IMR-90 (cell line): ENCODE data around the gene PDZRN3. TPM values are rescaled to one million over a fixed set of nuclear protein-coding genes. Genes with fewer than 3 reads are reported as not detected.

ENCODE experiments used
- ATAC-seq: fragments of 200-7000 bp; cut with Tn5 transposase; 2 replicates; pipeline ENCODE4 v1.9.1; 2020; ENCODE audit warnings: low read depth, mild to moderate bottlenecking, moderate library complexity
- BruUV-seq: library from RNA; stranded (reverse); fragments of 400-500 nt; replicated peaks from 2 replicates; lab custom pipeline; 2021; lab: Mats Ljungman, UMichigan
- CTCF ChIA-PET: fragments of 300-600 bp; formaldehyde crosslinking; extraction: SDS; loops from one replicate; lab custom pipeline; 2021; ENCODE audit warnings: antibody characterized with exemption; lab: Yijun Ruan, JAX
- POLR2A ChIA-PET: fragments of 300-600 bp; sonication (Branson Sonifier 250); formaldehyde crosslinking; loops from one replicate; lab custom pipeline; 2022; ENCODE audit warnings: antibody characterized with exemption; ENCODE audit not compliant: unreplicated experiment; lab: Charles Lee
- DNase-seq: peaks from one replicate; pipeline ENCODE4 v3.0.0; 2013
- H2AFZ ChIP-seq: replicated peaks from 2 replicates; pipeline ENCODE3; 2013; ENCODE audit warnings: low read length, mild to moderate bottlenecking; ENCODE audit not compliant: poor library complexity
- H2AK5ac ChIP-seq: 2 replicates; pipeline ENCODE4 v1.6.1; 2013; ENCODE audit warnings: low read depth, low read length, inconsistent platforms
- H2AK9ac ChIP-seq: replicated peaks from 2 replicates; pipeline ENCODE3; 2013; ENCODE audit warnings: mild to moderate bottlenecking, low read depth, low read length, moderate library complexity; ENCODE audit not compliant: poor library complexity
- H2BK120ac ChIP-seq: 2 replicates; pipeline ENCODE4 v1.6.1; 2013; ENCODE audit warnings: low read depth, low read length, inconsistent platforms
- H2BK15ac ChIP-seq: 3 replicates; pipeline ENCODE4 v1.6.1; 2013; ENCODE audit warnings: low read depth, low read length, inconsistent platforms
- H2BK20ac ChIP-seq: 2 replicates; pipeline ENCODE4 v1.6.1; 2013; ENCODE audit warnings: low read depth, mild to moderate bottlenecking, inconsistent platforms, low read length, moderate library complexity
- H2BK5ac ChIP-seq: 2 replicates; pipeline ENCODE4 v1.6.1; 2013; ENCODE audit warnings: mild to moderate bottlenecking, low read depth, low read length, inconsistent platforms; ENCODE audit not compliant: poor library complexity, severe bottlenecking
- H3K14ac ChIP-seq: replicated peaks from 2 replicates; pipeline ENCODE4 v1.6.1; 2013; ENCODE audit warnings: low read depth, low read length, inconsistent platforms
- H3K18ac ChIP-seq: 2 replicates; pipeline ENCODE4 v1.6.1; 2013; ENCODE audit warnings: low read depth, low read length, control low read depth
- H3K23ac ChIP-seq: 2 replicates; pipeline ENCODE4 v1.6.1; 2013; ENCODE audit warnings: low read depth, low read length, inconsistent platforms
- H3K27ac ChIP-seq: 2 replicates; pipeline ENCODE4 v1.5.1; 2013; ENCODE audit warnings: mild to moderate bottlenecking, control low read depth, low read length; ENCODE audit not compliant: insufficient read depth
- H3K27me3 ChIP-seq: 2 replicates; pipeline ENCODE4 v1.6.1; 2013; ENCODE audit warnings: low read length; ENCODE audit not compliant: control insufficient read depth, insufficient read depth
- H3K36me3 ChIP-seq: 2 replicates; pipeline ENCODE4 v1.6.1; 2013; ENCODE audit warnings: low read length, mixed read lengths; ENCODE audit not compliant: control insufficient read depth, insufficient read depth
- H3K4ac ChIP-seq: 2 replicates; pipeline ENCODE4 v1.6.1; 2013; ENCODE audit warnings: low read depth, low read length, inconsistent platforms
- H3K4me1 ChIP-seq: 2 replicates; pipeline ENCODE4 v1.6.1; 2013; ENCODE audit warnings: low read length, mixed read lengths; ENCODE audit not compliant: control insufficient read depth, insufficient read depth
- H3K4me2 ChIP-seq: 2 replicates; pipeline ENCODE4 v1.6.1; 2013; ENCODE audit warnings: low read depth, mild to moderate bottlenecking, control low read depth, low read length, moderate library complexity
- H3K4me3 ChIP-seq: 2 replicates; pipeline ENCODE4 v1.5.1; 2013; ENCODE audit warnings: low read depth, mild to moderate bottlenecking, control low read depth, low read length, moderate library complexity; ENCODE audit not compliant: insufficient read depth
- H3K56ac ChIP-seq: 2 replicates; pipeline ENCODE4 v1.6.1; 2013; ENCODE audit warnings: low read length, inconsistent platforms; ENCODE audit not compliant: insufficient read depth; ENCODE audit errors: extremely low read depth
- H3K79me1 ChIP-seq, 2 experiments: 2 replicates each; pipeline ENCODE4 v1.6.1; 2013; ENCODE audit warnings: low read length in 2 of 2, inconsistent platforms in 1 of 2, low read depth in 1 of 2
- H3K9ac ChIP-seq: 2 replicates; pipeline ENCODE4 v1.6.1; 2013; ENCODE audit warnings: low read depth, low read length, control low read depth
- H3K9me1 ChIP-seq: 2 replicates; pipeline ENCODE4 v1.6.1; 2013; ENCODE audit warnings: low read length, inconsistent platforms; ENCODE audit not compliant: insufficient read depth
- H3K9me3 ChIP-seq: 2 replicates; pipeline ENCODE4 v1.6.1; 2013; ENCODE audit warnings: low read length; ENCODE audit not compliant: control insufficient read depth, insufficient read depth
- H4K20me1 ChIP-seq: 2 replicates; pipeline ENCODE4 v1.6.1; 2013; ENCODE audit warnings: low read length, inconsistent platforms; ENCODE audit not compliant: insufficient read depth
- H4K5ac ChIP-seq: 2 replicates; pipeline ENCODE4 v1.6.1; 2013; ENCODE audit warnings: mild to moderate bottlenecking, low read depth, low read length, control low read depth
- H4K8ac ChIP-seq, 2 experiments: 2 replicates each; pipeline ENCODE4 v1.6.1; 2013; ENCODE audit warnings: low read depth in 2 of 2, low read length in 2 of 2, control low read depth in 1 of 2, inconsistent platforms in 1 of 2
- H4K91ac ChIP-seq: 2 replicates; pipeline ENCODE4 v1.6.1; 2013; ENCODE audit warnings: low read depth, low read length, inconsistent platforms; ENCODE audit not compliant: insufficient read depth
- BHLHE40 ChIP-seq: fragments of 150-350 bp; IDR thresholded peaks from 2 replicates; pipeline ENCODE4 v1.6.1; 2016; ENCODE audit warnings: mild to moderate bottlenecking, low read depth, low read length
- CHD1 ChIP-seq: IDR thresholded peaks from 2 replicates; pipeline ENCODE4 v1.6.1; 2012; ENCODE audit warnings: low read depth, low read length, improper control_type of control experiment
- ELK1 ChIP-seq: fragments of 150-350 bp; IDR thresholded peaks from 2 replicates; pipeline ENCODE4 v1.6.1; 2016; ENCODE audit warnings: low read depth, mild to moderate bottlenecking, low read length, moderate library complexity, borderline replicate concordance
- MAFK ChIP-seq: IDR thresholded peaks from 2 replicates; pipeline ENCODE4 v1.6.1; 2012; ENCODE audit warnings: low read depth, low read length, improper control_type of control experiment
- MXI1 ChIP-seq: IDR thresholded peaks from 2 replicates; pipeline ENCODE4 v1.6.1; 2012; ENCODE audit warnings: low read depth, mild to moderate bottlenecking, low read length, moderate library complexity, borderline replicate concordance
- RAD21 ChIP-seq: IDR thresholded peaks from 2 replicates; pipeline ENCODE4 v1.6.1; 2012; ENCODE audit warnings: low read length, improper control_type of control experiment
- RCOR1 ChIP-seq: IDR thresholded peaks from 2 replicates; pipeline ENCODE4 v1.6.1; 2012; ENCODE audit warnings: mild to moderate bottlenecking, low read length, improper control_type of control experiment; ENCODE audit not compliant: insufficient replicate concordance
- RFX5 ChIP-seq: IDR thresholded peaks from 2 replicates; pipeline ENCODE4 v1.8.0; 2012; ENCODE audit warnings: low read depth, mild to moderate bottlenecking, low read length, moderate library complexity
- SMC3 ChIP-seq: fragments of 150-350 bp; IDR thresholded peaks from 2 replicates; pipeline ENCODE4 v1.6.1; 2016; ENCODE audit warnings: low read depth, mild to moderate bottlenecking, antibody characterized with exemption, low read length, moderate library complexity
- USF2 ChIP-seq: fragments of 150-350 bp; IDR thresholded peaks from 2 replicates; pipeline ENCODE4 v1.6.1; 2017; ENCODE audit warnings: mild to moderate bottlenecking, antibody characterized with exemption, low read length, low read depth
- WGBS, 2 experiments: methylation state at CpG; one replicate each; pipeline versions ENCODE4 v1.1.5 to v1.1.7; 2013; ENCODE audit warnings: missing lambda C conversion rate in 2 of 2; ENCODE audit not compliant: insufficient read length in 1 of 2; ENCODE audit errors: extremely low coverage in 2 of 2; 5-methylcytosine and 5-hydroxymethylcytosine counted together
- dilution Hi-C: fragments of 300-500 bp; cut with HindIII; formaldehyde crosslinking; loops from one replicate; pipeline ENCODE4 v1.14.3; 2018; ENCODE audit warnings: low sequenced_read_pairs; ENCODE audit not compliant: unreplicated experiment
- in situ Hi-C: fragments of 300-500 bp; cut with MboI; formaldehyde crosslinking; loops from 3 replicates; pipeline ENCODE4 v1.14.3; 2019; ENCODE audit warnings: low sequenced_read_pairs, inconsistent platforms, mixed read lengths
- intact Hi-C: fragments of 100-400 bp; cut with micrococcal nuclease; formaldehyde crosslinking; loops from 2 replicates; pipeline ENCODE4 v1.10.0; 2022
- polyA plus RNA-seq, 3 experiments: library from polyadenylated mRNA; depleted of rRNA; stranded (reverse); fragments of >200 nt; gene quantifications; 2 replicates each; pipeline ENCODE4 v1.2.3, GENCODE V29; 2012; ENCODE audit warnings: low replicate concordance in 1 of 3
- total RNA-seq: library from RNA; depleted of rRNA; stranded (reverse); fragments of >200 nt; gene quantifications from 2 replicates; pipeline ENCODE4 v1.2.3, GENCODE V29; 2012

The PDZRN3 gene
- total and polyA plus RNA-seq, 2 of the 4 experiments (the other 2 are of a cell fraction): 9.4 to 17.0 TPM

- H3K14ac ChIP-seq: peak overlapping the region; percentile 77
- DNase-seq (peak; percentile 47), ATAC-seq (peak; percentile 7)
- intact Hi-C loops (loop anchor here (5.0 kb wide), 3 partner anchors 165 to 520 kb away; no protein-coding TSS in a partner anchor), in situ Hi-C loops (loop anchor here (25.0 kb wide), 1 partner anchor 110 kb away; no protein-coding TSS in a partner anchor), dilution Hi-C loops (loop anchor here (25.0 kb wide), 1 partner anchor 110 kb away; no protein-coding TSS in a partner anchor)
- no peak overlapping the region for H2AK5ac ChIP-seq
- peak overlapping the region; percentile 60 for H3K27ac ChIP-seq
- TF ChIP-seq SMC3 (no peak), RCOR1 (no peak), CHD1 (no peak), MAFK (no peak), RAD21 (no peak), MXI1 (no peak), ELK1 (no peak), USF2 (no peak), BHLHE40 (no peak), RFX5 (no peak)
- POLR2A ChIA-PET: no interaction called here
- H3K4me2 ChIP-seq: peak overlapping the region; percentile 81
- CTCF ChIA-PET: interaction anchor here (1.2 to 1.9 kb wide), 3 partner anchors 112 to 115 kb away, joined by 4 to 10 read pairs (median 4); no protein-coding TSS in a partner anchor
- H2BK5ac ChIP-seq: peak overlapping the region; percentile 22
- H2AFZ ChIP-seq: peak overlapping the region; percentile 75
- peaks cover 12 to 48% of the 10 kb centered on the region in 2 experiments for H3K79me1 ChIP-seq
- peak overlapping the region; percentile 10 for H3K18ac ChIP-seq
- peaks cover 2% of the 10 kb centered on the region; the same call in 1 of the 2 replicates for H3K36me3 ChIP-seq
- peak overlapping the region; percentile 33; the same call in 1 of the 2 replicates for H3K56ac ChIP-seq
- no peaks in the 10 kb centered on the region for H3K9me3 ChIP-seq
- H3K4me3 ChIP-seq: peak overlapping the region; percentile 71
- H4K5ac ChIP-seq: no peak overlapping the region
- H2BK20ac ChIP-seq: peak overlapping the region; percentile 51
- no peaks in the 10 kb centered on the region; the same call in 1 of the 2 replicates for H3K9me1 ChIP-seq
- peak overlapping the region; percentile 57; the same call in 1 of the 2 replicates for H4K91ac ChIP-seq
- whole genome bisulfite sequencing, 2 experiments: 13% methylated on average over 3 of the region's 10 CpGs; no CpG with 5 or more reads in 1 of the 2 experiments
- peak overlapping the region; percentile 73 for H3K4ac ChIP-seq
- H2BK15ac ChIP-seq: 0 out of 3 replicates have a peak overlapping the region, but pooled peaks have one; percentile 9
- peaks cover 32% of the 10 kb centered on the region; the same call in 1 of the 2 replicates for H4K20me1 ChIP-seq
- H3K23ac ChIP-seq: peak overlapping the region; percentile 32; the same call in 1 of the 2 replicates
- H3K27me3 ChIP-seq: no peaks in the 10 kb centered on the region
- peak overlapping the region in 1 of 2 experiments; percentile 49; a peak in 1 of 4 replicates for H4K8ac ChIP-seq
- H2AK9ac ChIP-seq: peak overlapping the region; percentile 63
- BruUV-seq: no TSS peak
- H3K4me1 ChIP-seq: peaks cover 6% of the 10 kb centered on the region
- peak overlapping the region; percentile 44 for H2BK120ac ChIP-seq
- peak overlapping the region; percentile 70 for H3K9ac ChIP-seq
Measured at GRCh38 chr3:73622091-73622805, 2.5 kb downstream of the PDZRN3 start.
